ENCODE data around the gene SAFB2.

SAFB2 gene

DNA sequence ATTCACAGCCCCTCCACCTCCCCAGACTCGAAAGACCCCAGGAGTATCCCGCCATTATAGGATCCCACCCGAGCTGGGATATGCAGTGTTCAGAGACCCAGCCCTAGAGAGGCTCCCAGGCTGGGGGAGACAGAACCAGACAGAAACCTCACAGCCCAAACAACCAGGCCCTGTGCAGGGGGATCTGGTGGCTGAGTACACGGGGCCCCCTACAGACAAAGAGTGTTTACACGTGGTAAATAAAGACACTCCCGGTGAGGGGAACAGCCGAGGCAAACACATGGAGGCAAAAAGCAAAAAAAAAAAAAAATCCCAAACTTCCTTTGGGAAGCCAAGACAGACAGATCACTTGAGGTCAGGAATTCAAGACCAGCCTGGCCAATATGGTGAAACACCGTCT, 79.9 kb downstream of the SAFB2 start:
- DNase-seq (ENCODE audit: low spot score): no peak

DNA sequence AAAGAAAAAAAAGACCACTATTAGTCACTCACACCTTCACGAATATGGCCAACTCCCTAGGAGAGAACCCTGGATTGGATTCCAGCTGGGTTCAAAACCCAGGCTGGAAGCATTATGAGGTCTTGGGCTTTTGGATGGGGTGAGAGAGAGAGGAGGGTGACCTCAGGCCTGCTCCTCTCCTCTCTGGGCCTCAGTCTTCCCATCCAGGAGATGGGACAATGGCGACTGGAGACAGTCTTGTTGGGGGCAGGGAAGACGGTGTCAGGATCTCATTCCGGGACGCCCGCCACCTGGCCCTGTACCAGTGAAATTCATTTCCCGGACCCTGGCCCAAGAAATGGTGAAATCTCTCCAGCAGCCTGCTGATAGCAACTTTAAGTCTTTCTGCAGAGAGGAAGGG, 81.1 kb downstream of the SAFB2 start:
- DNase-seq (ENCODE audit: low spot score): no peak

DNA sequence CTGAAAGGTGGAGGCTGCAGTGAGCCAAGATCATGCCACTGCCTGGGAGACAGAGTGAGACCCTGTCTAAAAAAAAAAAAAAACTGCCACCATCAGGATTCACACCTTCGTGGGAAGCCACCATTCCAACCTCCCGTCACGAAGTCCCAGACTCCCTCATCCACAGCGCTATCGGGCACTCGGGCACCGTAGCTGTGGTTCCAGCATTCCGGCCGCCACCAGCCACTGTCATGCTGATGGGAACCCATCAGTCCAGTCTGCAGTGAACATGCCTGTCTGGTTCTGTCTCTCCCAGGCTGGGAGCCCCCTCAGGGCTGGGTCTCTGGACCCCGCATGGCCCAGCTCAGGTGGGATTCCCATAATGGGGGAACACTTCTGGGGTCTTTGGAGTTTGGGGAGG, 82.4 kb downstream of the SAFB2 start:
- no peak for DNase-seq (ENCODE audit: low spot score)

DNA sequence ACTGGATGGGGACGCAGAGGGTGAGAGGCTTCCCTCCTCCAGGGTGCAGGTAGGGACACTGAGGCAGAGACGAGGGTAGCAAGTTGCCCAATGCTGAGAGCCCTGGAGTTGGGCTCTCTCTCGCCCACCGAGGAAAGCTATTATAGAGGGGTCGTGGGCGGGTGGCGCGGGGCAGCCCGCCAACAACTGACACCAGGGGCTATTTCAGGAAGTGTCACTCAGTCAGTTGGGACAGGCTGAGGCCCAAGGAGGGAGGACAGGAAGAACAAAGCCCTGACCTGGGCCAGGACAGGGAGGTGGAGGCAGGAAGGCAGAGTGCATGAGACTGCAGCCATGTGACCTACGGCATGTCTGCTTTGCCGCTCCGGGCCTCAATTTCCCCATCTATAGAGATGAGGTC, 84.7 kb downstream of the SAFB2 start:
- DNase-seq (ENCODE audit: low spot score): no peak
